K562 (cell line): ENCODE results near the gene SUB1.

Source experiments
- HOXB6 ChIP-seq: fragments of 250-450 bp; sonication (Bioruptor Pico); IDR thresholded peaks from 2 replicates; pipeline ENCODE4 v1.5.1; 2022; ENCODE audit warnings: mild to moderate bottlenecking, borderline replicate concordance
- KDM1A ChIP-seq, 2 experiments: fragments of 450-650 bp; IDR thresholded peaks; 2 replicates each; pipeline ENCODE4 v1.6.1; 2016; ENCODE audit warnings: mild to moderate bottlenecking in 2 of 2
- POLR2A ChIP-seq: fragments of 450-650 bp; conservative IDR thresholded peaks from 2 replicates; pipeline ENCODE4 v1.6.1; 2016
- SMAD1 ChIP-seq: fragments of 150-350 bp; IDR thresholded peaks from 2 replicates; pipeline ENCODE4 v1.6.1; 2014; ENCODE audit warnings: low read length, low read depth; ENCODE audit not compliant: partially characterized antibody
- SP1 ChIP-seq: sonication (generic); formaldehyde crosslinking; IDR thresholded peaks from 2 replicates; pipeline ENCODE4 v1.8.1; 2022; ENCODE audit warnings: mild to moderate bottlenecking, missing genetic modification reagents
- TARDBP ChIP-seq: fragments of 450-650 bp; IDR thresholded peaks from 2 replicates; pipeline ENCODE4 v1.6.1; 2016
- TCF7L2 ChIP-seq: fragments of 150-350 bp; IDR thresholded peaks from 2 replicates; pipeline ENCODE4 v1.6.1; 2016; ENCODE audit warnings: low read depth, mild to moderate bottlenecking, low read length, moderate library complexity
- ZBTB1 ChIP-seq: sonication (generic); formaldehyde crosslinking; IDR thresholded peaks from 2 replicates; pipeline ENCODE4 v1.8.1; 2023; ENCODE audit warnings: missing genetic modification reagents, low read depth, mild to moderate bottlenecking, borderline replicate concordance
- ZFPM2 ChIP-seq: fragments of 250-450 bp; sonication (Bioruptor Pico); IDR thresholded peaks from 2 replicates; pipeline ENCODE4 v1.5.1; 2022; ENCODE audit warnings: mild to moderate bottlenecking
- ZNF24 ChIP-seq: fragments of 450-650 bp; IDR thresholded peaks from 2 replicates; pipeline ENCODE4 v1.6.1; 2016
- TF ChIP-seq, protein P1 (sequence below): fragments of 250-450 bp; sonication (Bioruptor Pico); IDR thresholded peaks from 2 replicates; pipeline ENCODE4 v1.5.0; 2020; ENCODE audit warnings: mild to moderate bottlenecking
- TF ChIP-seq, protein P2 (sequence below): fragments of 250-450 bp; sonication (Bioruptor Pico); IDR thresholded peaks from 2 replicates; pipeline ENCODE4 v1.5.0; 2022; ENCODE audit warnings: mild to moderate bottlenecking
- TF ChIP-seq, protein P3 (sequence below), 3 experiments: IDR thresholded peaks in 2 of 3; conservative IDR thresholded peaks in 1 of 3; 2 replicates each; pipeline ENCODE4 v1.5.1; 2011 to 2012; ENCODE audit warnings: low read length in 3 of 3, mild to moderate bottlenecking in 3 of 3, control low read depth in 2 of 3, improper control_type of control experiment in 1 of 3, inconsistent platforms in 1 of 3, low read depth in 1 of 3, mixed read lengths in 1 of 3, moderate library complexity in 1 of 3; ENCODE audit not compliant: insufficient read depth in 2 of 3

DNA sequence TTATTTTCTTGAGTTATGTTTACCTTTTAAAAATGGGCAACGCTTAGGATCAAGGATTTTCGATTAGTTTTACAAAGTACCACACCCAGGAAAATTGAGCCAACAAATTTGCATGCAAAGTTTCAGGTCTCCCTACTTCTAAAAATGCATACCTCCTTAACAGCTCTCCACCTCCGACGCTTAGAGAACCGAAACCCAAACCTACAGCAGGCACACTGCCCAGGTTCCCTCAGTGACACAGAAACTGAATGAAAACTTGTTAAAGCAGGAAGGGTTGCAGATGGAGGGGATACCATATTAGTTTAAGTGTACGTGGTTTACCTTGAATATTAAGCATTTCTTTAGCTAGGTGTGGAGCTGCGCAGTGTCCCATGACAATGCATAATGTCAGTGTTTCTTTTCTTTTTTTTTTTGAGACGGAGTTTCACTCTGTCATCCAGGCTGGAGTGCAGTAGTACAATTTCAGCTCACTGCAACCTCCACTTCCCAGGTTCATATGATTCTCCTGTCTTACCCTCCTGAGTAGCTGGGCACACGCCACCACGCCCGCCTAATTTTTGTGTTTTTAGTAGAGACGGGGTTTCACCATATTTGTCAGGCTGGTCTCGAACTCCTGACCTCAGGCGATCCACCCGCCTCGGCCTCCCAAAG lies 1.6 kb upstream of the SUB1 start:
- no peak for TF ChIP-seq SP1 (CRISPR knock-in tag)
- TF ChIP-seq, protein P1, sequence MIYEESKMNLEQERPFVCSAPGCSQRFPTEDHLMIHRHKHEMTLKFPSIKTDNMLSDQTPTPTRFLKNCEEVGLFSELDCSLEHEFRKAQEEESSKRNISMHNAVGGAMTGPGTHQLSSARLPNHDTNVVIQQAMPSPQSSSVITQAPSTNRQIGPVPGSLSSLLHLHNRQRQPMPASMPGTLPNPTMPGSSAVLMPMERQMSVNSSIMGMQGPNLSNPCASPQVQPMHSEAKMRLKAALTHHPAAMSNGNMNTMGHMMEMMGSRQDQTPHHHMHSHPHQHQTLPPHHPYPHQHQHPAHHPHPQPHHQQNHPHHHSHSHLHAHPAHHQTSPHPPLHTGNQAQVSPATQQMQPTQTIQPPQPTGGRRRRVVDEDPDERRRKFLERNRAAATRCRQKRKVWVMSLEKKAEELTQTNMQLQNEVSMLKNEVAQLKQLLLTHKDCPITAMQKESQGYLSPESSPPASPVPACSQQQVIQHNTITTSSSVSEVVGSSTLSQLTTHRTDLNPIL: no peak
- TF ChIP-seq ZFPM2 (CRISPR knock-in tag): no peak
- TF ChIP-seq, protein P2, sequence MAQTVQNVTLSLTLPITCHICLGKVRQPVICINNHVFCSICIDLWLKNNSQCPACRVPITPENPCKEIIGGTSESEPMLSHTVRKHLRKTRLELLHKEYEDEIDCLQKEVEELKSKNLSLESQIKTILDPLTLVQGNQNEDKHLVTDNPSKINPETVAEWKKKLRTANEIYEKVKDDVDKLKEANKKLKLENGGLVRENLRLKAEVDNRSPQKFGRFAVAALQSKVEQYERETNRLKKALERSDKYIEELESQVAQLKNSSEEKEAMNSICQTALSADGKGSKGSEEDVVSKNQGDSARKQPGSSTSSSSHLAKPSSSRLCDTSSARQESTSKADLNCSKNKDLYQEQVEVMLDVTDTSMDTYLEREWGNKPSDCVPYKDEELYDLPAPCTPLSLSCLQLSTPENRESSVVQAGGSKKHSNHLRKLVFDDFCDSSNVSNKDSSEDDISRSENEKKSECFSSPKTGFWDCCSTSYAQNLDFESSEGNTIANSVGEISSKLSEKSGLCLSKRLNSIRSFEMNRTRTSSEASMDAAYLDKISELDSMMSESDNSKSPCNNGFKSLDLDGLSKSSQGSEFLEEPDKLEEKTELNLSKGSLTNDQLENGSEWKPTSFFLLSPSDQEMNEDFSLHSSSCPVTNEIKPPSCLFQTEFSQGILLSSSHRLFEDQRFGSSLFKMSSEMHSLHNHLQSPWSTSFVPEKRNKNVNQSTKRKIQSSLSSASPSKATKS (CRISPR knock-in tag): no peak
- TF ChIP-seq TCF7L2: no peak
- TF ChIP-seq HOXB6: no peak
- no peak for TF ChIP-seq POLR2A
- TF ChIP-seq, protein P3, sequence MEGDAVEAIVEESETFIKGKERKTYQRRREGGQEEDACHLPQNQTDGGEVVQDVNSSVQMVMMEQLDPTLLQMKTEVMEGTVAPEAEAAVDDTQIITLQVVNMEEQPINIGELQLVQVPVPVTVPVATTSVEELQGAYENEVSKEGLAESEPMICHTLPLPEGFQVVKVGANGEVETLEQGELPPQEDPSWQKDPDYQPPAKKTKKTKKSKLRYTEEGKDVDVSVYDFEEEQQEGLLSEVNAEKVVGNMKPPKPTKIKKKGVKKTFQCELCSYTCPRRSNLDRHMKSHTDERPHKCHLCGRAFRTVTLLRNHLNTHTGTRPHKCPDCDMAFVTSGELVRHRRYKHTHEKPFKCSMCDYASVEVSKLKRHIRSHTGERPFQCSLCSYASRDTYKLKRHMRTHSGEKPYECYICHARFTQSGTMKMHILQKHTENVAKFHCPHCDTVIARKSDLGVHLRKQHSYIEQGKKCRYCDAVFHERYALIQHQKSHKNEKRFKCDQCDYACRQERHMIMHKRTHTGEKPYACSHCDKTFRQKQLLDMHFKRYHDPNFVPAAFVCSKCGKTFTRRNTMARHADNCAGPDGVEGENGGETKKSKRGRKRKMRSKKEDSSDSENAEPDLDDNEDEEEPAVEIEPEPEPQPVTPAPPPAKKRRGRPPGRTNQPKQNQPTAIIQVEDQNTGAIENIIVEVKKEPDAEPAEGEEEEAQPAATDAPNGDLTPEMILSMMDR (IDR thresholded peaks at IDR 0.05 in 2 of 3, conservative IDR thresholded peaks at IDR 0.05 in 1 of 3; ENCODE audit: insufficient read depth in 2 of 3, low read depth in 1 of 3, low read length in 3 of 3): no peak
- no peak for TF ChIP-seq TARDBP
- TF ChIP-seq SMAD1: no peak
- TF ChIP-seq KDM1A (IDR thresholded peaks at IDR 0.05): no peak
- no peak for TF ChIP-seq ZBTB1 (CRISPR knock-in tag)
- TF ChIP-seq ZNF24: no peak
